AG04450 (cell line): ENCODE results near the gene CLEC17A. TPM values are rescaled to one million over a fixed set of nuclear protein-coding genes. Genes with fewer than 3 reads are reported as not detected.
"Not testable (repeated sequence)": the region's sequence is repeated elsewhere in the genome, so short reads cannot be mapped to it uniquely, and the experiment has no call there.

Experiments used
- CTCF ChIA-PET: fragments of 300-600, 350-600 bp; formaldehyde crosslinking; extraction: SDS; loops from one replicate; lab custom pipeline; 2022; ENCODE audit warnings: antibody characterized with exemption, inconsistent platforms; lab: Charles Lee
- POLR2A ChIA-PET: fragments of 350-600 bp; formaldehyde crosslinking; extraction: SDS; loops from one replicate; lab custom pipeline; 2021; ENCODE audit warnings: antibody characterized with exemption, inconsistent platforms; lab: Yijun Ruan, JAX
- DNase-seq: peaks from one replicate; pipeline ENCODE4 v3.0.0-alpha.2; 2011; ENCODE audit warnings: low read depth, low spot score
- H3K27ac ChIP-seq: one replicate; pipeline ENCODE4 v1.5.1; 2012; ENCODE audit warnings: low read depth, low read length, control low read depth
- H3K27me3 ChIP-seq: one replicate; pipeline ENCODE4 v1.6.0; 2012; ENCODE audit warnings: low read length; ENCODE audit not compliant: control insufficient read depth, insufficient read depth
- H3K4me3 ChIP-seq: 2 replicates; pipeline ENCODE4 v1.5.1; 2011; ENCODE audit warnings: mild to moderate bottlenecking, low read depth, low read length, control low read depth
- H3K9me3 ChIP-seq: 2 replicates; pipeline ENCODE4 v1.5.1; 2012; ENCODE audit warnings: low read length; ENCODE audit not compliant: control insufficient read depth, insufficient read depth
- CTCF ChIP-seq: IDR thresholded peaks from 2 replicates; pipeline ENCODE4 v1.5.1; 2011; ENCODE audit warnings: low read depth, low read length, control low read depth, inconsistent platforms
- polyA minus RNA-seq: library from RNA; depleted of rRNA, polyadenylated mRNA; stranded (reverse); fragments of >200 nt; gene quantifications from 2 replicates; pipeline ENCODE4 v1.2.3, GENCODE V29; 2011; rRNA and poly(A)+ RNA removed
- polyA plus RNA-seq: library from polyadenylated mRNA; depleted of rRNA; stranded (reverse); fragments of >200 nt; gene quantifications from 2 replicates; pipeline ENCODE4 v1.2.3, GENCODE V29; 2011; rRNA removed

CLEC17A gene
- polyA plus RNA-seq (not detected in 2 replicates), polyA minus RNA-seq (not detected in 2 replicates)

- no peak for TF ChIP-seq CTCF
- no peaks in the 10 kb centered on the region for H3K27me3 ChIP-seq
- CTCF ChIA-PET, result no interaction called here
- no peak within 1 kb of the TSS for H3K27ac ChIP-seq
- no peak for DNase-seq
- H3K4me3 ChIP-seq, result no peak within 1 kb of the TSS
- POLR2A ChIA-PET, result no interaction called here
- H3K9me3 ChIP-seq, result no peaks in the 10 kb centered on the region
Observed at GRCh38 chr19:14582894-14583340, at the start of gene CLEC17A. CLEC17A (plus strand) TSS chr19:14583084; CDS start chr19:14583161, 77 bp downstream.

GRCh38 chr19:14533450-14533849 is 49.4 kb upstream of the CLEC17A start:
- H3K27ac ChIP-seq, result no peak overlapping the region
- H3K9me3 ChIP-seq, result no peaks in the 10 kb centered on the region
- no peak for DNase-seq
- no peaks in the 10 kb centered on the region for H3K27me3 ChIP-seq
- TF ChIP-seq CTCF, result no peak
- POLR2A ChIA-PET, result no interaction called here
- no peak overlapping the region for H3K4me3 ChIP-seq
- CTCF ChIA-PET, result interaction anchor here (0.7 kb wide), 1 partner anchor 1448 kb away, joined by 4 read pairs; no protein-coding TSS in a partner anchor

GRCh38 chr19:14536926-14537692 is 45.8 kb upstream of the CLEC17A start:
- CTCF ChIA-PET, result interaction anchor here (0.7 to 2.4 kb wide), 3 partner anchors 19 to 769 kb away, joined by 3 to 17 read pairs (median 5); no protein-coding TSS in a partner anchor
- no peak for DNase-seq
- Histone ChIP-seq H3K27me3 (no peaks in the 10 kb centered on the region), H3K9me3 (no peaks in the 10 kb centered on the region), H3K27ac (no peak overlapping the region), H3K4me3 (no peak overlapping the region)
- TF ChIP-seq CTCF, result no peak
- POLR2A ChIA-PET, result interaction anchor here (0.7 kb wide), 1 partner anchor 570 kb away, joined by 4 read pairs; the partner anchor contains the start of gene SYDE1

- POLR2A ChIA-PET, result no interaction called here
- Histone ChIP-seq H3K4me3 (no peak overlapping the region), H3K9me3 (no peaks in the 10 kb centered on the region; the same call in 1 of the 2 replicates), H3K27ac (no peak overlapping the region), H3K27me3 (no peaks in the 10 kb centered on the region)
- CTCF ChIA-PET, result interaction anchor here (1.5 kb wide), 1 partner anchor 16 kb away, joined by 4 read pairs; no protein-coding TSS in a partner anchor
- no peak for DNase-seq
- TF ChIP-seq CTCF, result no peak
Observed at GRCh38 chr19:14540741-14541525, 42.0 kb upstream of the CLEC17A start.

- H3K27me3 ChIP-seq, DNase-seq, H3K27ac ChIP-seq, H3K4me3 ChIP-seq, H3K9me3 ChIP-seq, POLR2A ChIA-PET: not testable (repeated sequence)
- CTCF ChIA-PET, result interaction anchor here (0.6 to 1.5 kb wide), 2 partner anchors 14 to 419 kb away, joined by 5 to 8 read pairs; no protein-coding TSS in a partner anchor
Observed at GRCh38 chr19:14541979-14542378, 40.9 kb upstream of the CLEC17A start.
